ENCODE data around the gene RAI2. TPM values are rescaled to one million over a fixed set of nuclear protein-coding genes. Genes with fewer than 3 reads are reported as not detected.

RAI2 gene
- total RNA-seq, 1 donor from 2014 or later: 1.8 TPM

- peaks cover 37% of the 10 kb centered on the region for H3K9me3 Mint-ChIP-seq
- no peak for DNase-seq (ENCODE audit: low spot score in 2 of 2, unreplicated experiment in 2 of 2)
- H3K27ac Mint-ChIP-seq: no peak overlapping the region
- H3K4me1 Mint-ChIP-seq: no peaks in the 10 kb centered on the region
- no peaks in the 10 kb centered on the region for H3K27me3 Mint-ChIP-seq (ENCODE audit: low read depth)
- no peak overlapping the region for H3K4me3 Mint-ChIP-seq
- no peaks in the 10 kb centered on the region for H3K36me3 Mint-ChIP-seq
- no peak for TF ChIP-seq CTCF (IDR thresholded peaks at IDR 0.05; ENCODE audit: unreplicated experiment)
Measured at GRCh38 chrX:17822351-17822750, 38.7 kb downstream of the RAI2 start.

- TF ChIP-seq CTCF (IDR thresholded peaks at IDR 0.05; ENCODE audit: unreplicated experiment): no peak
- DNase-seq (ENCODE audit: low spot score in 2 of 2, unreplicated experiment in 2 of 2): no peak
- Mint-ChIP-seq H3K4me3 (no peak overlapping the region), H3K4me1 (no peaks in the 10 kb centered on the region), H3K36me3 (no peaks in the 10 kb centered on the region), H3K9me3 (peaks cover 24% of the 10 kb centered on the region), H3K27me3 (ENCODE audit: low read depth) (peaks cover 4% of the 10 kb centered on the region), H3K27ac (no peak overlapping the region)
Measured at GRCh38 chrX:17820100-17820499, 41.0 kb downstream of the RAI2 start.

GRCh38 chrX:17818726-17819125 lies 42.4 kb downstream of the RAI2 start:
- no peak for DNase-seq (ENCODE audit: low spot score in 2 of 2, unreplicated experiment in 2 of 2)
- Mint-ChIP-seq H3K36me3 (no peaks in the 10 kb centered on the region), H3K27me3 (ENCODE audit: low read depth) (peaks cover 4% of the 10 kb centered on the region), H3K27ac (no peak overlapping the region), H3K9me3 (peaks cover 18% of the 10 kb centered on the region), H3K4me3 (no peak overlapping the region), H3K4me1 (no peaks in the 10 kb centered on the region)
- TF ChIP-seq CTCF (IDR thresholded peaks at IDR 0.05; ENCODE audit: unreplicated experiment): no peak

GRCh38 chrX:17817251-17817650 lies 43.8 kb downstream of the RAI2 start:
- no peaks in the 10 kb centered on the region for H3K36me3 Mint-ChIP-seq
- H3K27ac Mint-ChIP-seq: no peak overlapping the region
- H3K4me3 Mint-ChIP-seq: no peak overlapping the region
- peaks cover 14% of the 10 kb centered on the region for H3K9me3 Mint-ChIP-seq
- no peak for TF ChIP-seq CTCF (IDR thresholded peaks at IDR 0.05; ENCODE audit: unreplicated experiment)
- H3K27me3 Mint-ChIP-seq (ENCODE audit: low read depth): peaks cover 4% of the 10 kb centered on the region
- DNase-seq (ENCODE audit: low spot score in 2 of 2, unreplicated experiment in 2 of 2): no peak
- H3K4me1 Mint-ChIP-seq: no peaks in the 10 kb centered on the region

GRCh38 chrX:17814557-17814956 lies 46.5 kb downstream of the RAI2 start:
- no peak for TF ChIP-seq CTCF (IDR thresholded peaks at IDR 0.05; ENCODE audit: unreplicated experiment)
- Mint-ChIP-seq H3K4me1 (no peaks in the 10 kb centered on the region), H3K27ac (no peak overlapping the region), H3K4me3 (no peak overlapping the region), H3K9me3 (peaks cover 13% of the 10 kb centered on the region), H3K36me3 (no peaks in the 10 kb centered on the region), H3K27me3 (ENCODE audit: low read depth) (peaks cover 4% of the 10 kb centered on the region)
- DNase-seq (ENCODE audit: low spot score in 2 of 2, unreplicated experiment in 2 of 2): no peak

GRCh38 chrX:17814059-17814458 lies 47.0 kb downstream of the RAI2 start:
- peaks cover 11% of the 10 kb centered on the region for H3K9me3 Mint-ChIP-seq
- H3K4me1 Mint-ChIP-seq: no peaks in the 10 kb centered on the region
- no peaks in the 10 kb centered on the region for H3K36me3 Mint-ChIP-seq
- no peak overlapping the region for H3K4me3 Mint-ChIP-seq
- H3K27ac Mint-ChIP-seq: no peak overlapping the region
- peaks cover 4% of the 10 kb centered on the region for H3K27me3 Mint-ChIP-seq (ENCODE audit: low read depth)
- DNase-seq (ENCODE audit: low spot score in 2 of 2, unreplicated experiment in 2 of 2): no peak
- TF ChIP-seq CTCF (IDR thresholded peaks at IDR 0.05; ENCODE audit: unreplicated experiment): no peak
